HG02870 (cell line): Measurements from ENCODE around the gene CCBE1.

Experiments
- ATAC-seq: cut with Tn5 transposase; IDR thresholded peaks from one replicate; pipeline ENCODE4 v1.9.1; 2021; ENCODE audit warnings: mild to moderate bottlenecking, moderate library complexity; ENCODE audit not compliant: unreplicated experiment

The CCBE1 gene

DNA sequence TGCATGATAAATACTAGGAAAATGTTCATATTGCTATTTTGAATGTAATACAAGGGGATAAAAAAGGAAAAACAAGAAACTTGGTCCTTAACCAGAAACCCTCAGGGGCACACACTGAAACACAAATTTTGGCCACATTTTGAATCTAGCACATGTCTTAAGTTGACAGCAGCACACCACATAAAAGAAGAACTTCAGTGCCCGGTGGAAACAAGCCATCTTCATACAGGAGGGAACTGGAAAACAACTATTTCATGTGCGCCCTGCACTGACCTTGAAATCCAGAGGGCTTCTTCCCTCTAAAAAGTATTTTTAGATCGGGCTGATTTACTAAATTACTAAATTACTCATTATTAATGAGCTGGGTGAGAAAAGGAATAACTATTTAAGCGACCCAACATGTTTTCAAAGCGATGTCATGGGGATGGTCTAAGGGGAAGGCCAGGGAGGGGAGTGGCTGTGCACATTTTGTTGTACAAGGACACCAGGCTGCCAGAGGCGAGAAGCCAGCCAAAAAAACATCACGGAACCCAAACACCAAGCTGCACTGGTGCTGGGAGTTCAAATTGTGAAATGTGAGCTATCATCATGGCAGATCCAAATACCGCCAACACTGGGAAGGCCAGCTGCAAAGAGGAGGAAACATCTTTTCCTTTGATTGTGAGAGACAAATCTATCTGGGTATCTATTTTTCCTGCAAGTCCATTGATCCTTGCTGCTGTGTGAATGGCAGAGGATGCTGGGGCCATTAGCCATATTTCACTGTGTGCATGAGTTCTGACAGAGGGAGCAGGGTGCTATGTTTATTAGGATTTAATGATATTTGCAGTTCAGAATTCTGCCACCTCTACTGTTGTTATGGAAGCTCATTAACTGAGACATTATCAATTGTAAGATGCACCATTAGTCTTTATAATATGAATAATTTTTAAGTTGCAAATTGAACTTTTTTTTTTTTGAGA, 187.5 kb downstream of the CCBE1 start:
- ATAC-seq, result no peak

GRCh38 chr18:59505356-59505755, 191.9 kb downstream of the CCBE1 start:
- ATAC-seq, result no peak

GRCh38 chr18:59502274-59503175, 194.7 kb downstream of the CCBE1 start:
- no peak for ATAC-seq

DNA sequence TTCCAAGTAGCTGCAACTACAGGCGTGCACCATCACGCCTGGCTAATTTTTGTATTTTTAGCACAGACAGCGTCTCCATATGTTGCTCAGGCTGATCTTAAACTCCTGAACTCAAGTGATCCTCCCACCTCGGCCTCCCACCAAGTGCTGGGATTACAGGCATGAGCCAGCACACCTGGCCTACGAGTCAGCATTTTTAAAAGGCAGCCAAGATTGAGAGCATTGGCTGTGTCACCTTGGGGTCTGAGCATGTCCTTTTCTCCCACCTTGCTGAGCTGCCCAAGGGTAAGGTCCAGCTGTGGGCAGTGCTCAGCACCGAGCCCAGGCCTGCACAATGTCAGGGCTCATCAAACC, 195.3 kb downstream of the CCBE1 start:
- no peak for ATAC-seq

DNA sequence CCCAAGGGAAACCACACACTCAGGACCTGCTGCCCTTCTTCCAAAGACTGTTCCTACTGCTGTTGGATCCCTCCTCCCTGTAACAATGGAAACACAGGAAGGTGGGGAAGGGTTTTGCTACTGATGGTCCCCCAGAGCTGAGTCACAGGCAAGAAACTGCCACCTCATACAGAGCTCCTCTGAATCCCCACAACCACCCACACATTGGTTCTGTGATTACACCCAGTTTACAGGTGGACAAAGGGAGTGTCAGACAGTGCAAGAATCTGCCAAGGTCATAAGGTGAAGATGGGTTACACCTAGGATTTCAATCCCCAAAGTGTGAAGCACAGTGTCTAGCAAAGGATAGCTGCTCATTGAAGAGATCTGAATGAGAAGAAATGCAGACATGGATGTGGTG, 196.5 kb downstream of the CCBE1 start:
- ATAC-seq, result no peak

DNA sequence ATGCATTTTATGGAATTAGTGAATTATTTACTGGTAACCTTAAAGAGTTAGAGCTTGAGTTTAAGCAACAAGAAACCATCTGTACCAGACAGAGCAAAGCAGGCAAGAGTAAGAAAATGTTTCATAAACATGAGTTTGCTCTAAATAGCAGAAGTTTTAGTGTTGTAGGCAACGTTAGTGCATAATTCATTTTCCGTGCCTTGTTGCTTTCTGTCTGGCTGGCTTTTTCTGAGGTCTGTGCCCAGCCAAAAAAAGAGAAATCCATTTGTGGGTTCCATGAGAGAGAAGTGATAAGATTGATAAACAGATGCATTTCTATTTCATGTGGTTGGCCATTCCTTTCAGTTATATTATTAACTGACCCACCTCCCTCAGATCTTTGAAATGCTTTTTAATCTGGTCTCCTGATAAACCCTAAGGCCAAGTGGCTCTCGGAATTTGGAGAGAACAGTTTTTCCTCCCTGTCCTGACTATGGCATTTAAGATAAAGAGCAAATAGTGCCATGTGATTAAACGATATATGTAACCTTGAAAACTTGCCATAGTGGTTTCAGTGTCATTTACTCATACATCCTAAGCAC, 198.6 kb downstream of the CCBE1 start:
- ATAC-seq, result no peak

GRCh38 chr18:59492756-59493421, 204.3 kb downstream of the CCBE1 start:
- no peak for ATAC-seq

- peak; percentile 78 for ATAC-seq
Measured at GRCh38 chr18:59488899-59489298, 208.3 kb downstream of the CCBE1 start.

DNA sequence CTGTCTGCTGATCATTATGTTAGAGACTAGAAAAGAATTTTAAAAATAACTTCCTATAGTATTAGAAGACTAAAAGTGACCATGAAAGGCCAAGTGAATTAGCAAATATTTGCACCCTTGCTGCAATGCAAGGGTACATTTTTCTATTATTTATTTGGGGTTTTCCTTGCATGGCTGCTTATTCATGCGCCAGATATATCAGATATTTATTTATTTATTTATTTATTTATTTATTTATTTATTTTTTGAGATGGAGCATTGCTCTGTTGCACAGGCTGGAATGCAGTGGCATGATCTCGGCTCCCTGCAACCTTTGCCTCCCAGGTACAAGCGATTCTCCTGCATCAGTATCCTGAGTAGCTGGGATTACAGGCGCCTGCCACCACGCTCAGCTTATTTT, 211.8 kb downstream of the CCBE1 start:
- ATAC-seq, result no peak

DNA sequence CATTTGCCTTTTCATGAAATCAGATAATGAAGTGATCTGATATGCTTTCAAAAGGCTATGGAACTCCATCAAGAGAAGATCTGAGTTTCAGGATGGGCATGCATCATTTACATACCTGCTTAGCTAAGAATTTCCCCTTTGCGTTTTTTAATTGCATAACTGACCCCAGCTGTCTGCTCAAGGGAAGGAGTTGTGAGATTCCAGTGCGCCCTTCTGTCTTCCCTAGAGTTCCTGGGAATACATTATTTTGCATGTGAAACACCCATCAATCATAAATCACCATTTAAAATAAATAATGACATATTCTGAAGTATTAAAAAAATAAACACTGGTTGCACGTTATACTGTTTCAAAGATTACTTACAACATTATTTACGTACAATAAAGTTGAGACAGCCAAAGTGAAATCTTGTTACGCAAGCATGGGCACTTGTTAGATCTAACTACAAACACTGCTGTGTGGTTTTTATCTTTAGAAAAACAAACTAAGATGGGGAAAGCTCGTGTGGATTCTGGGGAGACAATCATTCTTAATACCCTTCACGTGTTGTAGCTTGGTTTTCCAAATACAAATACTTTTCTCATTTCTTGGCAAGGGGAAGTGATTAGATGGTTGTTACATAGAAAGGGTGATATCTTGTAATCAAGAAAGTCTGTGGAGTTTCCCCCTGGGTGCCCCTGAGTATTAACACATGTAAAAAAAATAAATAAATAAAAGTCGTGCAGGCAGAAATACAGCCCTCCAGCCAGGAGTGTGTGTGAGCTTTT, 212.5 kb downstream of the CCBE1 start:
- no peak for ATAC-seq

- ATAC-seq, result no peak
Measured at GRCh38 chr18:59484131-59484530, 213.1 kb downstream of the CCBE1 start.

- ATAC-seq, result no peak
Measured at GRCh38 chr18:59481436-59481835, 215.8 kb downstream of the CCBE1 start.

- no peak for ATAC-seq
Measured at GRCh38 chr18:59479776-59480175, 217.4 kb downstream of the CCBE1 start.

DNA sequence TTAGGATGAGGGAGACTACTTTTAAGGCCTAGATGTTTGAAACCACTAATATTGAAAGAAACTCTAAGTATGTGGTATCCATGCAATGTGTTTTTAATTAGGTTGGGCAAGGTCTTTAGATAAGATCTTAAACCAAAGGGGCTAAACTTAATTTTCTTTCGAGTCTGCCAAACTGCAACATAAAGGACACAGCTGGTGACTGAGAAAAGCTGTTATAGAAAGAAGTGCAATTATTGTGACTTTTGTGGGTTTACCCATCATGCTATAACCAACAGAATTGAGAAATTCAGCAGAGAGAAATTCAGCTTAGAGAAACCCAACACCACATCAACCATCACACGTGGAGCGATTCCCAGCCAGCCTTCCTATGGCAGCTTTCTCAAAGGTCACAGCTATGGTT, 218.6 kb downstream of the CCBE1 start:
- no peak for ATAC-seq

- ATAC-seq, result no peak
Measured at GRCh38 chr18:59477849-59478248, 219.4 kb downstream of the CCBE1 start.

- ATAC-seq, result no peak
Measured at GRCh38 chr18:59470561-59471121, 226.6 kb downstream of the CCBE1 start.

DNA sequence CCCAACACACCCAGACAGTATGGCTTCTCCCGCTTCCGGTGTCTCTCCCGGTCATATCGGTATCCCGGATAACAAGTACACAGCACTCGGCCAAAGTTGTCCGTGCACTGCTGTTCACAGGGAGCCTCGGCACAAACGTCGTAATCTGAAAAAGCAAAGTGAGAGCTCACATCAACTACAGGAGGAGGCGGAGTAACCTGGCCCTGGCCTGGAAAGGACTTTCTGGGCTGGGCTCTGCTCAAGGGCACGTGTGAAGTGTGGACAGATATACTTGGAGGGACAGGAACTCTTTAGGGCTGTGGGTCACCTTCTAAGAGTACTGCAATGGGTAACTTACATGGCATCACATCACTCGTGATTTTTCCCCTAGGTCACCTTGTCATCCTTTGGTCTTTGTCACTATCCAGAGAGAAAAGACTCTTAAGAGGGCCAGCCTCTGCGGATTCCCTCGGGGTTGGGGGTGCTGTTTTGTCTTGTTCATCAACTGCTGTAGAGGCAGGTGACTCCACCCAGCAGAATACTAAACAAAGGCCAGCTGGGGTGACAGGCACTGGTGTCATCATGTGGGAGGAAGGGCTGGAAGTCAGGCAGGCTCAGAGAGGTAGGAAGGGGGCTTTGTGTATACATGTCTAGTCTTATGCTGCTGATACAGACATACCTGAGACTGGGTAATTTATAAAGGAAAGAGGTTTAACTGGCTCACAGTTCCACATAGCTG, 227.6 kb downstream of the CCBE1 start:
- no peak for ATAC-seq

DNA sequence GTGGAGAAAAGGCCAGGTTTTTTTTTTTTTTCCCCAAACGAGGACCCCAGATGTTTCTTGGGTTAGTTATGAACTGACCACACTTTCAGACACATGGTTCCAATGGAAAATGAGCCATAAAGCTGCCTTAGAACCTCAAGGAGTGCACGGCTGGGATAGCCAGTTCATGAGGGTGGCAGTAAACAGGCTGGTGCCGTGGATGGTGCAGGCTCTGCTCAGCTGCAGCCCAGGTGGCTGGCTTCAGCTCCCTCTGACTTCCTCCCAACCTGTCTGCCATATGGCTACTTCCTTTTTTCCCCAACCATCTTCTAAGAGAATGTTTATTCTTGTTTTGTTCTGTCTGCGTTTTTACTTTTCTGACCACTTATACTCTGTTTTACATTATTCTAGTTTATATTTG, 228.4 kb downstream of the CCBE1 start:
- ATAC-seq, result no peak

GRCh38 chr18:59467497-59467896, 229.7 kb downstream of the CCBE1 start:
- no peak for ATAC-seq
